Caco-2 (cell line): ENCODE results near the gene TEKT2. TPM values are rescaled to one million over a fixed set of nuclear protein-coding genes. Genes with fewer than 3 reads are reported as not detected.

ENCODE experiments used
- BruUV-seq: library from RNA; stranded (reverse); fragments of 400-500 nt; replicated peaks from 2 replicates; lab custom pipeline; 2021; lab: Mats Ljungman, UMichigan
- CTCF ChIA-PET: fragments of 300-600 bp; sonication (Branson Sonifier 250); formaldehyde crosslinking; loops from one replicate; lab custom pipeline; 2022; ENCODE audit warnings: antibody characterized with exemption; lab: Charles Lee
- POLR2A ChIA-PET: fragments of 300-600 bp; sonication (Branson Sonifier 250); formaldehyde crosslinking; loops from one replicate; lab custom pipeline; 2022; ENCODE audit warnings: antibody characterized with exemption; lab: Charles Lee
- DNase-seq, 2 experiments: peaks; one replicate each; pipeline versions ENCODE4 v3.0.0 to v3.0.0-alpha.2; 2020 to 2022
- H3K27me3 ChIP-seq: replicated peaks from 2 replicates; pipeline ENCODE4 v1.6.0; 2011; ENCODE audit warnings: low read length; ENCODE audit not compliant: control insufficient read depth, insufficient read depth
- H3K36me3 ChIP-seq: 2 replicates; pipeline ENCODE4 v1.5.1; 2011; ENCODE audit warnings: low read length; ENCODE audit not compliant: control insufficient read depth, insufficient read depth
- H3K4me1 ChIP-seq: fragments of 250-450 bp; sonication (Bioruptor Pico); 2 replicates; pipeline ENCODE4 v1.5.1; 2020; ENCODE audit warnings: mild to moderate bottlenecking
- H3K4me3 ChIP-seq: 2 replicates; pipeline ENCODE4 v1.5.1; 2011; ENCODE audit warnings: low read depth, mild to moderate bottlenecking, control low read depth, low read length
- H3K9me3 ChIP-seq: fragments of 250-450 bp; sonication (Bioruptor Pico); 2 replicates; pipeline ENCODE4 v1.5.1; 2020; ENCODE audit warnings: mild to moderate bottlenecking, moderate library complexity
- H3K27ac Mint-ChIP-seq: one replicate; pipeline ENCODE4 v1.8.0; 2022; ENCODE audit warnings: mixed read lengths; ENCODE audit not compliant: unreplicated experiment
- H3K27me3 Mint-ChIP-seq: one replicate; pipeline ENCODE4 v1.8.0; 2022; ENCODE audit warnings: mixed read lengths; ENCODE audit not compliant: insufficient read depth, unreplicated experiment
- H3K36me3 Mint-ChIP-seq: one replicate; pipeline ENCODE4 v1.8.0; 2022; ENCODE audit warnings: mild to moderate bottlenecking, mixed read lengths; ENCODE audit not compliant: insufficient read depth, unreplicated experiment
- H3K4me1 Mint-ChIP-seq: one replicate; pipeline ENCODE4 v1.8.0; 2022; ENCODE audit warnings: low read depth, mixed read lengths; ENCODE audit not compliant: unreplicated experiment
- H3K4me3 Mint-ChIP-seq: one replicate; pipeline ENCODE4 v1.8.0; 2022; ENCODE audit warnings: mild to moderate bottlenecking, moderate library complexity, mixed read lengths; ENCODE audit not compliant: unreplicated experiment
- H3K9me3 Mint-ChIP-seq: one replicate; pipeline ENCODE4 v1.8.0; 2022; ENCODE audit warnings: mixed read lengths; ENCODE audit not compliant: unreplicated experiment
- intact Hi-C: fragments of 100-400 bp; cut with micrococcal nuclease; formaldehyde crosslinking; loops from one replicate; pipeline ENCODE4 v1.10.0; 2022; ENCODE audit not compliant: unreplicated experiment
- total RNA-seq: library from RNA; stranded (reverse); gene quantifications from 2 replicates; pipeline ENCODE4 v1.2.3, GENCODE V29; 2022
- TF ChIP-seq, protein P1 (sequence below), 2 experiments: fragments of 200-600 bp in 1 of 2; IDR thresholded peaks; 1 replicate in 1 of 2; 2 replicates in 1 of 2; pipeline versions ENCODE4 v1.5.1 to v1.8.0; 2011 to 2022; ENCODE audit warnings: antibody characterized with exemption in 1 of 2, control low read depth in 1 of 2, inconsistent platforms in 1 of 2, low read depth in 1 of 2, low read length in 1 of 2, mild to moderate bottlenecking in 1 of 2, moderate library complexity in 1 of 2; ENCODE audit not compliant: insufficient read depth in 1 of 2, severe bottlenecking in 1 of 2, unreplicated experiment in 1 of 2

Gene TEKT2
- total RNA-seq, 1 experiment from 2014 or later, result not detected

DNA sequence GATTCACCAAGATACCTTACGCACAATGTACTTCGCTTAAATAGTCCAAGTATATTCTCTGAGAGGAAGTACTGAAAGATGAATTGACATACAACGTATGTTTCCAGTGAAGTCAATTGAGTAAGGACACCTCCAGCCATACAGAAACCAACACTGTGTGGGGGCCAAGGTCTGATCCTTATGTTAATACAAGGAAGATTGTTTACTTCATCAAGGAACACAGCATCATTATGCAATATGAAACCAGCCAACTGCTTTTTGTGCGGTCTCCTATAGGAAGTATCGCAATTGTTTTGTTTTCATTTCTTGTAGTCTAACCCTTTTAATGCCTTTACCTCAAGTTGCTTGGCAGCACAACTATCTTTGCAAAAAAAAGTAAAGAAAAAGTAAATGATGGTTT, 28.2 kb upstream of the TEKT2 start:
- no peaks in the 10 kb centered on the region for H3K36me3 ChIP-seq
- ChIA-PET POLR2A (no interaction called here), CTCF (no interaction called here)
- Mint-ChIP-seq H3K27me3 (no peaks in the 10 kb centered on the region), H3K9me3 (no peaks in the 10 kb centered on the region), H3K27ac (no peak overlapping the region), H3K4me1 (no peaks in the 10 kb centered on the region), H3K36me3 (peaks cover 5% of the 10 kb centered on the region), H3K4me3 (no peak overlapping the region)
- H3K27me3 ChIP-seq, result no peaks in the 10 kb centered on the region
- BruUV-seq, result no TSS peak
- no peaks in the 10 kb centered on the region for H3K9me3 ChIP-seq
- H3K4me1 ChIP-seq, result no peaks in the 10 kb centered on the region
- no peak for DNase-seq
- intact Hi-C loops, result no loop called here
- H3K4me3 ChIP-seq, result no peak overlapping the region
- TF ChIP-seq, protein P1, sequence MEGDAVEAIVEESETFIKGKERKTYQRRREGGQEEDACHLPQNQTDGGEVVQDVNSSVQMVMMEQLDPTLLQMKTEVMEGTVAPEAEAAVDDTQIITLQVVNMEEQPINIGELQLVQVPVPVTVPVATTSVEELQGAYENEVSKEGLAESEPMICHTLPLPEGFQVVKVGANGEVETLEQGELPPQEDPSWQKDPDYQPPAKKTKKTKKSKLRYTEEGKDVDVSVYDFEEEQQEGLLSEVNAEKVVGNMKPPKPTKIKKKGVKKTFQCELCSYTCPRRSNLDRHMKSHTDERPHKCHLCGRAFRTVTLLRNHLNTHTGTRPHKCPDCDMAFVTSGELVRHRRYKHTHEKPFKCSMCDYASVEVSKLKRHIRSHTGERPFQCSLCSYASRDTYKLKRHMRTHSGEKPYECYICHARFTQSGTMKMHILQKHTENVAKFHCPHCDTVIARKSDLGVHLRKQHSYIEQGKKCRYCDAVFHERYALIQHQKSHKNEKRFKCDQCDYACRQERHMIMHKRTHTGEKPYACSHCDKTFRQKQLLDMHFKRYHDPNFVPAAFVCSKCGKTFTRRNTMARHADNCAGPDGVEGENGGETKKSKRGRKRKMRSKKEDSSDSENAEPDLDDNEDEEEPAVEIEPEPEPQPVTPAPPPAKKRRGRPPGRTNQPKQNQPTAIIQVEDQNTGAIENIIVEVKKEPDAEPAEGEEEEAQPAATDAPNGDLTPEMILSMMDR (IDR thresholded peaks at IDR 0.05; ENCODE audit: insufficient read depth in 1 of 2, low read depth in 1 of 2, low read length in 1 of 2, severe bottlenecking in 1 of 2, unreplicated experiment in 1 of 2), result no peak

DNA sequence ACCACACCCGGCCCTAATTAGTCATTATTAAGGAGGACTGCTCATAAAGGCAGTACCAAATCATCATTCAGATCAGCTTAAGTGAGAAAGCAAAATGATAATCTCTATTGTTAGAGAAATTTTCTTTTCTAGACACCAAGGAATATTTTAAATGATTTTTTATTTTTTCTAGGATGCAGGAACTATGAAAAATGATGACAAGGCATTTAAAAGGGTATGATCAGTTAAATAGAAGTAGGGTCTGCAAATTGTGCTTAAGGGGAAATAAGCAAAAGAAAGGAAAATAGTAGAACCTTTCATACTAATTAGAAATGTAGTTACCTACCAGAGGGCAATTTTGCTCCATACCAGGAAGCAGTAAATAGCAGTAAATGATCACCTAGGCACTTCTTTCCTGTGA, 21.6 kb upstream of the TEKT2 start:
- H3K4me1 ChIP-seq, result no peaks in the 10 kb centered on the region
- no peaks in the 10 kb centered on the region for H3K9me3 Mint-ChIP-seq
- no peaks in the 10 kb centered on the region for H3K4me1 Mint-ChIP-seq
- no peaks in the 10 kb centered on the region for H3K36me3 ChIP-seq
- BruUV-seq, result no TSS peak
- no peaks in the 10 kb centered on the region for H3K27me3 Mint-ChIP-seq
- ChIA-PET POLR2A (no interaction called here), CTCF (no interaction called here)
- intact Hi-C loops, result no loop called here
- H3K36me3 Mint-ChIP-seq, result no peaks in the 10 kb centered on the region
- no peaks in the 10 kb centered on the region for H3K27me3 ChIP-seq
- no peak overlapping the region for H3K4me3 Mint-ChIP-seq
- no peak for DNase-seq
- H3K9me3 ChIP-seq, result no peaks in the 10 kb centered on the region
- H3K4me3 ChIP-seq, result no peak overlapping the region
- TF ChIP-seq, protein P1 (IDR thresholded peaks at IDR 0.05; ENCODE audit: insufficient read depth in 1 of 2, low read depth in 1 of 2, low read length in 1 of 2, severe bottlenecking in 1 of 2, unreplicated experiment in 1 of 2), result no peak
- no peak overlapping the region for H3K27ac Mint-ChIP-seq

DNA sequence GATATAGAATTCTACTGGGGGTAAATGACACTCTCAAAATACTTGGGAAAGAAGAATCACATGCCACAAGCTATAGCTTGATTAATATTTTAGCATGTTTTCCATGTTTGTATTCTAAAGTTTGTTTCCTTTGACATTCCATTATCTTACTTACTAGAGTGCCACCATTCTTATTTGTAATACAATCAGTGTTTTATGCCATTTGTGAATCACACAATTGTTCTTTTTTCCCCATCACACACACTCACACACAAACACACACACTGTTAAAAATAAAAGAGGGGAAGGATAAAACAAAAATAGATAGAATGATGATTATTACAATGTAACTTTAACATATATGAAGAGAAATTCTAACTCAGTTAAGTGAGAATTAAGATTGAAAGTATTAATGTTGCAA, 16.0 kb upstream of the TEKT2 start:
- ChIA-PET POLR2A (no interaction called here), CTCF (interaction anchor here (0.7 kb wide), 1 partner anchor 49 kb away, joined by 4 read pairs; no protein-coding TSS in a partner anchor)
- DNase-seq, result no peak
- TF ChIP-seq, protein P1 (IDR thresholded peaks at IDR 0.05; ENCODE audit: insufficient read depth in 1 of 2, low read depth in 1 of 2, low read length in 1 of 2, severe bottlenecking in 1 of 2, unreplicated experiment in 1 of 2), result no peak
- intact Hi-C loops, result no loop called here
- H3K9me3 Mint-ChIP-seq, result no peaks in the 10 kb centered on the region
- H3K36me3 Mint-ChIP-seq, result no peaks in the 10 kb centered on the region
- no peaks in the 10 kb centered on the region for H3K27me3 Mint-ChIP-seq
- BruUV-seq, result no TSS peak
- Histone ChIP-seq H3K36me3 (no peaks in the 10 kb centered on the region), H3K4me1 (0 out of 2 replicates have a peak, but pooled peaks cover 4% of the 10 kb centered on the region), H3K27me3 (no peaks in the 10 kb centered on the region), H3K9me3 (no peaks in the 10 kb centered on the region), H3K4me3 (no peak overlapping the region)
- no peak overlapping the region for H3K4me3 Mint-ChIP-seq
- H3K27ac Mint-ChIP-seq, result no peak overlapping the region
- no peaks in the 10 kb centered on the region for H3K4me1 Mint-ChIP-seq
